Measurements from ENCODE around the gene MIOX. TPM values are rescaled to one million over a fixed set of nuclear protein-coding genes. Genes with fewer than 3 reads are reported as not detected.
A peak's percentile ranks its signal among the peaks of the same experiment; 100 is the strongest.

MIOX gene
- total RNA-seq, 4 donors from 2014 or later, result 2.1 to 11.3 (median 4.7) TPM

DNA sequence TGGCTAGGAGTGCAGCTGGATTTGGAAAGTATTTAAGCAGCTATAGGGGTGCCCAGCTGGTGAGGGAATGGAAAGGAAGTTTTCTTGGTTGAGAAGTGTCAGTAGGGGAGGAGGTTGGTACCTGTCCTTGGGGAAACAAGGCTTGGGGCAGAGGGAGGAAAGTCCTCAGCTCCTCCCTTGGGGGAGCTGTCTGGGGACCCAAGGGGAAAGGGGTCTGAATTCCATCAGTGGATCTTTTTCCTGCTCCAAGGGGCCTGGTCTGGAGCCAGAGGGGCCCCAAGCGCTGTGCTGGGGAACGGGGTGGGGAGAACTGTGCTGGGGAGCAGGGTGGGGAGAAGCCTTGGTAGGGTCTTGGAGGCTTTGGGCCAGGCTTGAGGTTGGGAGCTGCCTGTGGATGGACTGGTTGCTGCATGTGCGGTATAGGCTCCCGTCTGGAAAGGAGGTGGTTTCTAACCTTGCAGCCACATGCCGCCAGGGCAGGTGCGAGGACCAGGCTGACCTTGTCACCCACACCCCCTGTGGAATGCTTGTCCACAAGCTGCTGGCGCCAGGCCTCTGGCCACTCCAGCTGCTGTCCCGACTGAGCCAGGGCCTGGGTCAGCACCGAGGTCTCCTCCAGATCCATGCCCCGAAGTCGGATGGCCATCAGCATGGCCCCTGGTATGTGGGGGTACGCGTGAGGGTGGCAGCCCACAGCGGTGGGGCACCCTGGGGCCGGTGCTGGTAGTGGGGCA is 42.2 kb downstream of the MIOX start:
- Histone ChIP-seq H3K4me1 (peaks cover 36 to 46% of the 10 kb centered on the region in 2 donors), H3K27ac (peak overlapping the region; percentile 81 to 99 (median 85)), H3K9me3 (no peaks in the 10 kb centered on the region), H3K4me3 (replicated peaks in 1 of 3) (peak overlapping the region in 1 of 3 donors; percentile 81), H3K27me3 (no peaks in the 10 kb centered on the region), H3K36me3 (peaks cover 0 to under 1% of the 10 kb centered on the region in 2 donors)
- TF ChIP-seq, protein P1, sequence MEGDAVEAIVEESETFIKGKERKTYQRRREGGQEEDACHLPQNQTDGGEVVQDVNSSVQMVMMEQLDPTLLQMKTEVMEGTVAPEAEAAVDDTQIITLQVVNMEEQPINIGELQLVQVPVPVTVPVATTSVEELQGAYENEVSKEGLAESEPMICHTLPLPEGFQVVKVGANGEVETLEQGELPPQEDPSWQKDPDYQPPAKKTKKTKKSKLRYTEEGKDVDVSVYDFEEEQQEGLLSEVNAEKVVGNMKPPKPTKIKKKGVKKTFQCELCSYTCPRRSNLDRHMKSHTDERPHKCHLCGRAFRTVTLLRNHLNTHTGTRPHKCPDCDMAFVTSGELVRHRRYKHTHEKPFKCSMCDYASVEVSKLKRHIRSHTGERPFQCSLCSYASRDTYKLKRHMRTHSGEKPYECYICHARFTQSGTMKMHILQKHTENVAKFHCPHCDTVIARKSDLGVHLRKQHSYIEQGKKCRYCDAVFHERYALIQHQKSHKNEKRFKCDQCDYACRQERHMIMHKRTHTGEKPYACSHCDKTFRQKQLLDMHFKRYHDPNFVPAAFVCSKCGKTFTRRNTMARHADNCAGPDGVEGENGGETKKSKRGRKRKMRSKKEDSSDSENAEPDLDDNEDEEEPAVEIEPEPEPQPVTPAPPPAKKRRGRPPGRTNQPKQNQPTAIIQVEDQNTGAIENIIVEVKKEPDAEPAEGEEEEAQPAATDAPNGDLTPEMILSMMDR (IDR thresholded peaks at IDR 0.05), result no peak
- TF ChIP-seq POLR2A (IDR thresholded peaks at IDR 0.05), result peak in 1 of 2 donors; percentile 5
- DNase-seq, result peak; percentile 44 to 53
- intact Hi-C loops (cut with DNase I), result no loop called here
- 72 to 76% methylated on average over 4 to 9 of the region's 15 CpGs for WGBS, 2 donors

DNA sequence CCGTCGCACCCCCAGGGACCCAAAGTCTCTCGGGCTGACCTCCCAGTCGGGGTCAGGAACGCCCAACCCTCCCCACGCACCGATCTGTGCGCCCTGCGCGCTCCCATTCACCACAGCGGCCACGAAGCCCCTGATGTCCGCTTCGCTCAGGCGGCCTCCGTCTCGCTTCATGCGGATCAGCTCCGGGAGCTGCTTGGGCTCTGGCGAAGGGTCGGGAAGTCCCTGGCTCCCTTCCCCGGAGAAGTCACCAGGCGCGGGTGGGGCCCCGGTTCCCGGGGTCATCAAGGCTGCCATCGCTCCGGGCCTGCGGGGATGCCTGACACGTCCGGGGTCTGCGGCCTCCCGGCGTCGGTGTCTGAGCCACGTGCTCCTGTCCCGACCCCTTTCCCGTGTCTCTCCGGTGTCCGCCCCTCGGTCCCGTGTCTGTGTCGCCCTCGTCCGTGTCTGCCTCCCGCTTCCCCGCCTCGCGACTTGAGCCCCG is 42.8 kb downstream of the MIOX start:
- TF ChIP-seq POLR2A (IDR thresholded peaks at IDR 0.05), result no peak
- TF ChIP-seq, protein P1 (IDR thresholded peaks at IDR 0.05), result no peak
- Histone ChIP-seq H3K36me3 (no peaks in the 10 kb centered on the region), H3K4me3 (replicated peaks in 1 of 3) (peak overlapping the region in 2 of 3 donors; percentile 28 to 81), H3K4me1 (peaks cover 38 to 49% of the 10 kb centered on the region in 2 donors), H3K27me3 (no peaks in the 10 kb centered on the region), H3K9me3 (no peaks in the 10 kb centered on the region), H3K27ac (peak overlapping the region; percentile 81 to 99 (median 85))
- 44% methylated on average over 14 of the region's 50 CpGs; no CpG with 5 or more reads in 1 of the 2 donors for WGBS, 2 donors
- intact Hi-C loops (cut with DNase I), result no loop called here
- DNase-seq, result peak; percentile 38 to 50

DNA sequence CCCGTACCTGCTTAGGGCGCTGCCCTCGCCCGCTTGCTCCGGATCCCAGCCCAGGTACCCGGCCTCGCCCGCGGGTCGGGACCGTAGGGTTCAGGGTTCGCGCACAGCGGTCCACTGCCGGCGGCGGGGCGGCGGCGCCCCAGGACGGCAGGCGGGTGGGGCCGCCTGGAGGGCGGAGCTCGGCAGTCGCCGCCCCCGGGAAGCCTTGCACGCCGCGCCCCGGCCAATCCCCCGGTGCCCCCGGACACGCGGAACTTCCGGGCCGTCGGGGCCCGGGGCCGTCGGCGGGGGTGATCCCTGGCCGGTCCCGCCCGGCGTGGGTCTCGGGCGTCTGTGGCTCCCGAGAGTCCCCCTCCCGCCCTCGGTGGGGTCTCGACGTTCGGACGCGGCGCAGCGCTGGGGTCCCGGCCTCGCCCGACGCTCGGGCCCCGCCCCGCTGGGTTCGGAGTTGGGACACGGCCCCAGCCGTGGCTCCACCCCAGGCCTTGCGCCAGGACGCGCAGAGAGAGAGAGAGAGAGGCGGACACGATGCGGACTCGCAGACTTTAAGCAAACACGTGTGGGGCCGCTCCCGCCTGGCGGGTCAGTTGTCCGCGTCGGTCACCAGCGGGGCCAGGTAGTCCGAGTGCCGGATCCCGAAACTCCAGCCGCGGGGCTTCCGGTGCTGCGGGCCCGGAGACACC is 43.4 kb downstream of the MIOX start, which contains the start of gene TYMP:
Gene TYMP, minus strand, starts transcription at position 116 of the 683 bp plus-strand sequence. CDS start 303 bp downstream, outside the sequence.
- Histone ChIP-seq H3K4me3 (replicated peaks in 1 of 3) (peak within 1 kb of the TSS; percentile 2 to 81 (median 28)), H3K4me1 (peaks cover 33 to 49% of the 10 kb centered on the region in 2 donors), H3K27ac (peak within 1 kb of the TSS; percentile 81 to 99 (median 85)), H3K27me3 (no peaks in the 10 kb centered on the region), H3K9me3 (no peaks in the 10 kb centered on the region), H3K36me3 (no peaks in the 10 kb centered on the region)
- WGBS, 2 donors, result 0% methylated on average over 21 of the region's 92 CpGs; no CpG with 5 or more reads in 1 of the 2 donors
- intact Hi-C loops (cut with DNase I), result no loop called here
- TF ChIP-seq, protein P1 (IDR thresholded peaks at IDR 0.05), result no peak
- peak; percentile 23 to 71 for TF ChIP-seq POLR2A (IDR thresholded peaks at IDR 0.05)
- DNase-seq, result peak; percentile 78 to 83

DNA sequence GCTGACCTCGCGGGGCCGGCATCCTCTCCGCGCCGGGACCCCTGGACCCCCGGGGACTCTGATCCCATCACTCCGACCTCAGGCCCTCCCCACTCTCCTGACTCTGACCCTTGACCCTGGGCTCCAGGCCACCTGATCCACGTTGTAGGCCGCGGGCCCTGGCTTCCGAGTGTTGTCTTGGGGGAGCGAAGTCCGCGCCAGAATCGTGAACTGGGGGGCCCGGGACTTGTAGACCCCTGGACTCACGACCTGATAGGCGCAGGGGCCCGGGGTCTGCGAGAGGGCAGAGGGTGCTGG is 43.9 kb downstream of the MIOX start:
- H3K4me1 ChIP-seq, result peaks cover 32 to 50% of the 10 kb centered on the region in 2 donors
- no peak for DNase-seq
- peak overlapping the region; percentile 81 to 99 (median 85) for H3K27ac ChIP-seq
- no peaks in the 10 kb centered on the region for H3K27me3 ChIP-seq
- TF ChIP-seq POLR2A (IDR thresholded peaks at IDR 0.05), result no peak
- TF ChIP-seq, protein P1 (IDR thresholded peaks at IDR 0.05), result no peak
- no peaks in the 10 kb centered on the region for H3K36me3 ChIP-seq
- WGBS, 2 donors, result 3% methylated on average over 5 of the region's 21 CpGs; no CpG with 5 or more reads in 1 of the 2 donors
- no peaks in the 10 kb centered on the region for H3K9me3 ChIP-seq
- H3K4me3 ChIP-seq (replicated peaks in 1 of 3), result peak overlapping the region; percentile 1 to 81 (median 2)
- intact Hi-C loops (cut with DNase I), result no loop called here
